Measurements from ENCODE around the gene C3orf62.
"Not testable (repeated sequence)": the region's sequence is repeated elsewhere in the genome, so short reads cannot be mapped to it uniquely, and the experiment has no call there.

- TF ChIP-seq CTCF, POLR2A (IDR thresholded peaks at IDR 0.05): not testable (repeated sequence)
These were observed 36.9 kb downstream of the C3orf62 start for GRCh38 chr3:49240091-49240490.

Measured in testis (tissue), 2 donors.